ENCODE results near the gene MAGEA6. TPM values are rescaled to one million over a fixed set of nuclear protein-coding genes. Genes with fewer than 3 reads are reported as not detected.
A peak's percentile ranks its signal among the peaks of the same experiment; 100 is the strongest.

The MAGEA6 gene
- total and polyA plus RNA-seq, 9 of the 15 experiments (the other 6 are each of a cell fraction or from before 2014, with no cell fraction given): 15.4 to 132 (median 95.5) TPM

DNA sequence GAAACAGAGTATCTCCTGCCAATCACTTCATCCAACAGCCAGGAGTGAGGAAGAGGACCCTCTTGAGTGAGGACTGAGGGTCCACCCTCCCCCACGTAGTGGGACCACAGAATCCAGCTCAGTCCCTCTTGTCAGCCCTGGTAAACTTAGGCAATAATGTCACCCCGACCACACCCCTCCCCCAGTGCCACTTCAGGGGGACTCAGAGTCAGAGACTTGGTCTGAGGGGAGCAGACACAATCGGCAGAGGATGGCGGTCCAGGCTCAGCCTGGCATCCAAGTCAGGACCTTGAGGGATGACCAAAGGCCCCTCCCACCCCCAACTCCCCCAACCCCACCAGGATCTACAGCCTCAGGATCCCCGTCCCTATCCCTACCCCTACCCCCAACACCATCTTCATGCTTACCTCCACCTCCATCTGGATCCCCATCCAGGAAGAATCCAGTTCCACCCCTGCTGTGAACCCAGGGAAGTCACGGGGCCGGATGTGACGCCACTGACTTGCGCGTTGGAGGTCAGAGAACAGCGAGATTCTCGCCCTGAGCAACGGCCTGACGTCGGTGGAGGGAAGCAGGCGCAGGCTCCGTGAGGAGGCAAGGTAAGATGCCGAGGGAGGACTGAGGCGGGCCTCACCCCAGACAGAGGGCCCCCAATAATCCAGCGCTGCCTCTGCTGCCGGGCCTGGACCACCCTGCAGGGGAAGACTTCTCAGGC, 36.1 kb downstream of the MAGEA6 start, which contains the start of the genes CSAG1 and MAGEA12:
Gene CSAG1, minus strand, starts transcription at position 461 of the 715 bp plus-strand sequence. CDS start 1,261 bp downstream, outside the sequence.
Gene MAGEA12, plus strand, starts transcription at position 497 of the 715 bp plus-strand sequence. CDS start 2,405 bp downstream, outside the sequence.
- Histone ChIP-seq H3K79me2 (ENCODE audit: control insufficient read depth, insufficient read depth, low read length) (peaks cover 48% of the 10 kb centered on the region), H3K4me3 (peak within 1 kb of the TSS; percentile 77), H3K4me2 (ENCODE audit: insufficient read depth, low read length) (peak within 1 kb of the TSS; percentile 92), H3K27ac (ENCODE audit: extremely low read depth, low read depth, low read length) (peak within 1 kb of the TSS; percentile 79), H3K36me3 (ENCODE audit: control insufficient read depth, insufficient read depth, low read length) (peaks cover 30% of the 10 kb centered on the region), H3K27me3 (ENCODE audit: control insufficient read depth in 2 of 2, insufficient read depth in 2 of 2, low read length in 2 of 2) (no peaks in the 10 kb centered on the region), H2AFZ (ENCODE audit: low read depth, low read length) (peak within 1 kb of the TSS; percentile 69), H3K9me1 (ENCODE audit: control insufficient read depth, insufficient read depth, low read length) (no peaks in the 10 kb centered on the region), H3K4me1 (replicated peaks in 1 of 2; ENCODE audit: control insufficient read depth in 2 of 2, insufficient read depth in 2 of 2, low read length in 2 of 2) (peaks cover 0 to 5% of the 10 kb centered on the region in 2 experiments; a peak in 2 of 5 replicates), H3K9me3 (replicated peaks; ENCODE audit: control insufficient read depth, insufficient read depth, low read depth, low read length) (no peaks in the 10 kb centered on the region), H3K9ac (ENCODE audit: insufficient read depth in 1 of 2, low read depth in 2 of 2, low read length in 2 of 2) (peak within 1 kb of the TSS; percentile 89 to 95), H4K20me1 (replicated peaks; ENCODE audit: control insufficient read depth, insufficient read depth, low read length) (no peaks in the 10 kb centered on the region)
- BruUV-seq (replicated peaks): no TSS peak
- ChIA-PET POLR2A (interaction anchor here (0.6 to 0.7 kb wide), 2 partner anchors 899 to 1818 kb away, joined by 3 read pairs; no protein-coding TSS in a partner anchor), CTCF (ENCODE audit: low intra/inter-chr PET ratio) (no interaction called here)
- intact Hi-C loops (cut with micrococcal nuclease): no loop called here
- 3% methylated on average over 7 of the region's 21 CpGs for WGBS (ENCODE audit: insufficient coverage, low coverage, missing lambda C conversion rate)
- peak; percentile 92 for ATAC-seq
- FAIRE-seq: peak; percentile 78
- in situ Hi-C loops (cut with MboI): no loop called here
- DNase-seq (ENCODE audit: extremely low read depth in 1 of 4, low spot score in 3 of 4): peak; percentile 75 to 91 (median 80)
- no peak for TF ChIP-seq RBM17 (IDR thresholded peaks at IDR 0.05; ENCODE audit: borderline replicate concordance, low read depth, low read length)
- TF ChIP-seq ZBED1 (IDR thresholded peaks at IDR 0.05): no peak
- no peak for TF ChIP-seq ZNF551 (CRISPR knock-in tag; IDR thresholded peaks at IDR 0.05)
- TF ChIP-seq ZNF695 (CRISPR knock-in tag; IDR thresholded peaks at IDR 0.05): no peak
- peak; percentile 90 for TF ChIP-seq CREB1 (IDR thresholded peaks at IDR 0.05)
- peak; percentile 89 for TF ChIP-seq CREB1 (CRISPR knock-in tag; IDR thresholded peaks at IDR 0.05)
- TF ChIP-seq ZFP36 (IDR thresholded peaks at IDR 0.05; ENCODE audit: low read depth, low read length, partially characterized antibody): peak; percentile 64
- no peak for TF ChIP-seq XRCC4 (IDR thresholded peaks at IDR 0.05; ENCODE audit: extremely low read depth, insufficient read depth, insufficient read length)
- TF ChIP-seq ELF4 (CRISPR knock-in tag; IDR thresholded peaks at IDR 0.05): no peak
- TF ChIP-seq ZNF431 (CRISPR knock-in tag; IDR thresholded peaks at IDR 0.05): no peak
- TF ChIP-seq, protein P1, sequence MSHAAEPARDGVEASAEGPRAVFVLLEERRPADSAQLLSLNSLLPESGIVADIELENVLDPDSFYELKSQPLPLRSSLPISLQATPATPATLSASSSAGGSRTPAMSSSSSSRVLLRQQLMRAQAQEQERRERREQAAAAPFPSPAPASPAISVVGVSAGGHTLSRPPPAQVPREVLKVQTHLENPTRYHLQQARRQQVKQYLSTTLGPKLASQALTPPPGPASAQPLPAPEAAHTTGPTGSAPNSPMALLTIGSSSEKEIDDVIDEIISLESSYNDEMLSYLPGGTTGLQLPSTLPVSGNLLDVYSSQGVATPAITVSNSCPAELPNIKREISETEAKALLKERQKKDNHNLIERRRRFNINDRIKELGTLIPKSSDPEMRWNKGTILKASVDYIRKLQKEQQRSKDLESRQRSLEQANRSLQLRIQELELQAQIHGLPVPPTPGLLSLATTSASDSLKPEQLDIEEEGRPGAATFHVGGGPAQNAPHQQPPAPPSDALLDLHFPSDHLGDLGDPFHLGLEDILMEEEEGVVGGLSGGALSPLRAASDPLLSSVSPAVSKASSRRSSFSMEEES (CRISPR knock-in tag; IDR thresholded peaks at IDR 0.05): 0 out of 2 replicates have a peak, but pooled peaks have one; percentile 1
- no peak for TF ChIP-seq DNMT1 (IDR thresholded peaks at IDR 0.05)
- TF ChIP-seq ARNT (IDR thresholded peaks at IDR 0.05): no peak
- TF ChIP-seq, protein P2, sequence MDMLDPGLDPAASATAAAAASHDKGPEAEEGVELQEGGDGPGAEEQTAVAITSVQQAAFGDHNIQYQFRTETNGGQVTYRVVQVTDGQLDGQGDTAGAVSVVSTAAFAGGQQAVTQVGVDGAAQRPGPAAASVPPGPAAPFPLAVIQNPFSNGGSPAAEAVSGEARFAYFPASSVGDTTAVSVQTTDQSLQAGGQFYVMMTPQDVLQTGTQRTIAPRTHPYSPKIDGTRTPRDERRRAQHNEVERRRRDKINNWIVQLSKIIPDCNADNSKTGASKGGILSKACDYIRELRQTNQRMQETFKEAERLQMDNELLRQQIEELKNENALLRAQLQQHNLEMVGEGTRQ (CRISPR knock-in tag; IDR thresholded peaks at IDR 0.05): peak; percentile 82
- peak; percentile 58 for TF ChIP-seq PHF20 (IDR thresholded peaks at IDR 0.05; ENCODE audit: partially characterized antibody)
- TF ChIP-seq HMG20B (CRISPR knock-in tag; IDR thresholded peaks at IDR 0.05): no peak
- TF ChIP-seq EP300 (IDR thresholded peaks at IDR 0.05; ENCODE audit: low read length): peak; percentile 5; the same call in 1 of the 2 replicates
- TF ChIP-seq, protein P3, sequence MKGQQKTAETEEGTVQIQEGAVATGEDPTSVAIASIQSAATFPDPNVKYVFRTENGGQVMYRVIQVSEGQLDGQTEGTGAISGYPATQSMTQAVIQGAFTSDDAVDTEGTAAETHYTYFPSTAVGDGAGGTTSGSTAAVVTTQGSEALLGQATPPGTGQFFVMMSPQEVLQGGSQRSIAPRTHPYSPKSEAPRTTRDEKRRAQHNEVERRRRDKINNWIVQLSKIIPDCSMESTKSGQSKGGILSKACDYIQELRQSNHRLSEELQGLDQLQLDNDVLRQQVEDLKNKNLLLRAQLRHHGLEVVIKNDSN (CRISPR knock-in tag; IDR thresholded peaks at IDR 0.05): peak; percentile 80
- TF ChIP-seq STAG1 (CRISPR knock-in tag; IDR thresholded peaks at IDR 0.05; ENCODE audit: borderline replicate concordance): no peak
- TF ChIP-seq, protein P4, sequence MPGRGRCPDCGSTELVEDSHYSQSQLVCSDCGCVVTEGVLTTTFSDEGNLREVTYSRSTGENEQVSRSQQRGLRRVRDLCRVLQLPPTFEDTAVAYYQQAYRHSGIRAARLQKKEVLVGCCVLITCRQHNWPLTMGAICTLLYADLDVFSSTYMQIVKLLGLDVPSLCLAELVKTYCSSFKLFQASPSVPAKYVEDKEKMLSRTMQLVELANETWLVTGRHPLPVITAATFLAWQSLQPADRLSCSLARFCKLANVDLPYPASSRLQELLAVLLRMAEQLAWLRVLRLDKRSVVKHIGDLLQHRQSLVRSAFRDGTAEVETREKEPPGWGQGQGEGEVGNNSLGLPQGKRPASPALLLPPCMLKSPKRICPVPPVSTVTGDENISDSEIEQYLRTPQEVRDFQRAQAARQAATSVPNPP (IDR thresholded peaks at IDR 0.05; ENCODE audit: borderline replicate concordance, insufficient read depth, insufficient read length): no peak

All from K562 (cell line).